Smooth muscle cell (in vitro differentiated cells): ENCODE results near the gene ZNF148. TPM values are rescaled to one million over a fixed set of nuclear protein-coding genes. Genes with fewer than 3 reads are reported as not detected.

Source experiments
- DNase-seq: peaks from one replicate; lab custom pipeline; 2025; ENCODE audit not compliant: unreplicated experiment; lab: John Stamatoyannopoulos, UW
- H2AFZ ChIP-seq: fragments of 200-600 bp; sonication (generic); 2 replicates; pipeline ENCODE4 v1.6.0; 2016; ENCODE audit warnings: antibody characterized with exemption, low read depth, mild to moderate bottlenecking
- H3F3A ChIP-seq: fragments of 200-600 bp; sonication (generic); 2 replicates; pipeline ENCODE4 v1.6.0; 2017; ENCODE audit warnings: antibody characterized with exemption, low read depth
- H3K27ac ChIP-seq: fragments of 200-600 bp; sonication (generic); 2 replicates; pipeline ENCODE4 v1.5.1; 2016; ENCODE audit warnings: low read depth, mild to moderate bottlenecking
- H3K27me3 ChIP-seq: fragments of 200-600 bp; sonication (generic); 2 replicates; pipeline ENCODE4 v1.6.1; 2016; ENCODE audit warnings: low read depth, mild to moderate bottlenecking
- H3K36me3 ChIP-seq: fragments of 200-600 bp; sonication (generic); 2 replicates; pipeline ENCODE4 v1.5.1; 2016; ENCODE audit warnings: low read depth
- H3K4me1 ChIP-seq: fragments of 200-600 bp; sonication (generic); 2 replicates; pipeline ENCODE4 v1.5.1; 2016; ENCODE audit warnings: low read depth
- H3K4me2 ChIP-seq: fragments of 200-600 bp; sonication (generic); 2 replicates; pipeline ENCODE4 v1.6.0; 2016; ENCODE audit warnings: mild to moderate bottlenecking
- H3K4me3 ChIP-seq: fragments of 200-600 bp; sonication (generic); 2 replicates; pipeline ENCODE4 v1.5.1; 2016; ENCODE audit warnings: mild to moderate bottlenecking
- H3K79me2 ChIP-seq: fragments of 200-600 bp; sonication (generic); 2 replicates; pipeline ENCODE4 v1.6.0; 2016; ENCODE audit warnings: low read depth, mild to moderate bottlenecking
- H3K9ac ChIP-seq: fragments of 200-600 bp; sonication (generic); 2 replicates; pipeline ENCODE4 v1.6.0; 2016; ENCODE audit warnings: low read depth
- H3K9me3 ChIP-seq: fragments of 200-600 bp; sonication (generic); replicated peaks from 2 replicates; pipeline ENCODE4 v1.5.1; 2016; ENCODE audit warnings: low read depth
- H4K20me1 ChIP-seq: fragments of 200-600 bp; sonication (generic); 2 replicates; pipeline ENCODE4 v1.6.0; 2016; ENCODE audit warnings: low read depth
- CTCF ChIP-seq: fragments of 200-600 bp; sonication (generic); IDR thresholded peaks from 2 replicates; pipeline ENCODE4 v1.5.1; 2017; ENCODE audit warnings: borderline replicate concordance, mild to moderate bottlenecking, antibody characterized with exemption; ENCODE audit not compliant: insufficient read depth, poor library complexity, severe bottlenecking
- WGBS: methylation state at CpG from one replicate; pipeline ENCODE4 v1.1.7; 2016; ENCODE audit warnings: low lambda C conversion rate; 5-methylcytosine and 5-hydroxymethylcytosine counted together
- polyA plus RNA-seq: library from polyadenylated mRNA; unstranded; fragments of >200 nt; fragmentation: Nextera tagmentation; extraction: Ambion mirVana; gene quantifications from 2 replicates; pipeline ENCODE4 v1.2.1, GENCODE V29; 2016
- total RNA-seq: library from RNA; depleted of rRNA; stranded (reverse); fragments of >200 nt; gene quantifications from 2 replicates; pipeline ENCODE4 v1.2.3, GENCODE V29; 2014

ZNF148 gene
- total and polyA plus RNA-seq, 2 experiments from 2014 or later: 23.6 to 27.7 TPM

- no peak for DNase-seq
- WGBS: 99% methylated on average over 9 of the region's 9 CpGs
- Histone ChIP-seq H3K36me3 (no peaks in the 10 kb centered on the region), H3K9me3 (no peaks in the 10 kb centered on the region), H3K4me1 (peaks cover 9% of the 10 kb centered on the region), H4K20me1 (peaks cover 100% of the 10 kb centered on the region), H3F3A (no peaks in the 10 kb centered on the region), H3K9ac (no peak overlapping the region), H3K79me2 (peaks cover 100% of the 10 kb centered on the region), H3K27me3 (no peaks in the 10 kb centered on the region), H3K27ac (no peak overlapping the region), H2AFZ (no peak overlapping the region), H3K4me2 (no peak overlapping the region), H3K4me3 (no peak overlapping the region)
- TF ChIP-seq CTCF: no peak
Observed at GRCh38 chr3:125359700-125360099, 15.4 kb downstream of the ZNF148 start.

- no peak for TF ChIP-seq CTCF
- Histone ChIP-seq H4K20me1 (peaks cover 100% of the 10 kb centered on the region), H3K27me3 (no peaks in the 10 kb centered on the region), H3K9me3 (no peaks in the 10 kb centered on the region), H3K9ac (no peak overlapping the region), H3K27ac (no peak overlapping the region), H3K36me3 (no peaks in the 10 kb centered on the region), H3K4me3 (no peak overlapping the region), H3F3A (no peaks in the 10 kb centered on the region), H2AFZ (no peak overlapping the region), H3K79me2 (peaks cover 100% of the 10 kb centered on the region), H3K4me2 (no peak overlapping the region), H3K4me1 (peaks cover 9% of the 10 kb centered on the region)
- DNase-seq: no peak
Observed at GRCh38 chr3:125358923-125359322, 16.2 kb downstream of the ZNF148 start.

GRCh38 chr3:125357837-125358236, 17.3 kb downstream of the ZNF148 start:
- Histone ChIP-seq H3K27me3 (no peaks in the 10 kb centered on the region), H3K4me2 (peak overlapping the region; percentile 84), H2AFZ (no peak overlapping the region), H3K4me3 (peak overlapping the region; percentile 55), H3K9me3 (no peaks in the 10 kb centered on the region), H3F3A (no peaks in the 10 kb centered on the region), H3K79me2 (peaks cover 100% of the 10 kb centered on the region), H3K36me3 (no peaks in the 10 kb centered on the region), H3K9ac (no peak overlapping the region), H3K27ac (no peak overlapping the region), H3K4me1 (peaks cover 9% of the 10 kb centered on the region), H4K20me1 (peaks cover 100% of the 10 kb centered on the region)
- no peak for DNase-seq
- TF ChIP-seq CTCF: no peak
- 95% methylated on average over 11 of the region's 11 CpGs for WGBS

- TF ChIP-seq CTCF: no peak
- H4K20me1 ChIP-seq: peaks cover 99% of the 10 kb centered on the region
- no peak overlapping the region for H3K27ac ChIP-seq
- peaks cover 100% of the 10 kb centered on the region for H3K79me2 ChIP-seq
- no peaks in the 10 kb centered on the region for H3K9me3 ChIP-seq
- H3K4me3 ChIP-seq: peak overlapping the region; percentile 55
- no peak overlapping the region for H3K9ac ChIP-seq
- WGBS: 53% methylated on average over 43 of the region's 52 CpGs
- H3K4me1 ChIP-seq: peaks cover 9% of the 10 kb centered on the region
- H3K27me3 ChIP-seq: no peaks in the 10 kb centered on the region
- peak overlapping the region; percentile 84 for H3K4me2 ChIP-seq
- no peak overlapping the region for H2AFZ ChIP-seq
- H3F3A ChIP-seq: no peaks in the 10 kb centered on the region
- no peaks in the 10 kb centered on the region for H3K36me3 ChIP-seq
- no peak for DNase-seq
Observed at GRCh38 chr3:125357032-125357658, 18.0 kb downstream of the ZNF148 start.
